ENCODE results near the gene FGF11. TPM values are rescaled to one million over a fixed set of nuclear protein-coding genes. Genes with fewer than 3 reads are reported as not detected.

FGF11 gene
- total RNA-seq, result 1 to 10 TPM in 2 of 4 donors, under 1 TPM in 1, not detected in 1; 0.88 to 1.3 (median 1.2) TPM

DNA sequence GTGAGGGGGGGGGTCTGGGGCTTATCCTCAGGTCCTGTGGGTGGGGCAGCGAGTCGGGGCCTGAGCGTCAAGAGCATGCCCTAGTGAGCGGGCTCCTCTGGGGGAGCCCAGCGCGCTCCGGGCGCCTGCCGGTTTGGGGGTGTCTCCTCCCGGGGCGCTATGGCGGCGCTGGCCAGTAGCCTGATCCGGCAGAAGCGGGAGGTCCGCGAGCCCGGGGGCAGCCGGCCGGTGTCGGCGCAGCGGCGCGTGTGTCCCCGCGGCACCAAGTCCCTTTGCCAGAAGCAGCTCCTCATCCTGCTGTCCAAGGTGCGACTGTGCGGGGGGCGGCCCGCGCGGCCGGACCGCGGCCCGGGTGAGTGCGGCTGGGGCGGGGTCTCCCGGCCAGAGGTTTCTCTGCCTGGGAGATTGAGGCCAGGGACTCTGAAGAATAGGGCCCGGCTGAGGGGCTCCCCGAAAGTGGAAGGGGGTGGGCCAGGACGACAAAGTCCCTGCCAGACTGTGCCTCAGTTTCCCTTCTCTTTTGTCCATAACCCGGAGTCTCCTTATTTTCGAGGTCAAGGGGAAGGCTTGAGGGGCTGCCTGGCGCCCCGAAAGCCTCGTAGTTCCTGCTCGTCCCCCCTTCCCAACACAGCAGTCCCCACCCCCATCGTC lies at the start of gene FGF11:
Gene FGF11 (plus strand): TSS at position 51 of the 651 bp plus-strand sequence. CDS start 109 bp downstream, at position 160.
- TF ChIP-seq CTCF (IDR thresholded peaks at IDR 0.05; ENCODE audit: low read depth), result no peak

DNA sequence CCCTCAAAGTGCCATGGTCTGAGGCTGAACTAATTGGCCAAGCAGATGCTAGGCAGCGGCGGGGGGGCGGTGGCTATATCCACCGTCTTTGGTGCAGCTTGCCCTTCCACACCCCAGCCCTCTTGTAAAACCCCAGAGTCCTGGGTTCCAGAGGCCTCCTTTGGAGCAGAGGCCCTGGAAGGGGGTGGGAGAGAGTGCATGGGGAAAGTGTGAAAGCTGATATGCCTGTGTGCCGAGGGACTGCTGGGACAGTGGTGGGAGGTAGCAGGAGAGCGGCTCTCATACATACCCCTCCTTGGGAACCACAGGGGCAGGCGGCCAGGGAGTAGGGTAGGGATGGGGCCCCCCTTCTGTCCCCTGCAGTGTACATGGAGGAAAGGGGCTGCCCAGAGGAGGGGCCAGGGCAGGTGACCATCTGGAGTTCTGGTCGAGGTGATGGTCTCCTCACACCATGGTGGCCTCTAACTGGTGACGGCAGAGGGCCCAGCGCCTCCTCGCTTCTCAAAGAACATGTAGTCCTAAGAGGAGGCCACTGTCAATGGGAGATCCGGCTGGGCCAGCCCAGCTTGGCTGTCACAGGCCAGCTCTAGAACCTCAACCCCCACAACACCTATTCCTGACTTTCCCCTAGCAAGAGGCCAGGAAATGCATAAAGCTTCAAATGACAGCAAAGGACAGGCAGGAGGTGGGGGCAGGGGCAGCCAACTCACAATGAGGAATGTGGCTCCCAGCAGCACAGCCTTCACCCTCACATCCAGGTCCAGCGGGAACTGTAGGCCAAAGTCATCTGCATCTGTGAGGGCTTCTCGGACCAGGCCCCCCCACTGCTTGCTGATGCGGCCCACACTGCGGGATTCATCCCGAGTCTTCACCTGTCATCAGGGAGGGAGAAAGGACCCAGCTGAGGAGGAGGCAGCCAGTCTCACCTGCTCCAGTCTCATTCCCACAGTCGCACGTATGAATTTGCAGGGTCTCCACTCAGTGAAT lies 49.1 kb upstream of the FGF11 start:
- TF ChIP-seq CTCF (IDR thresholded peaks at IDR 0.05; ENCODE audit: low read depth), result no peak

GRCh38 chr17:7391307-7391706 lies 48.0 kb upstream of the FGF11 start:
- TF ChIP-seq CTCF (IDR thresholded peaks at IDR 0.05; ENCODE audit: low read depth), result no peak

GRCh38 chr17:7392696-7393612 lies 46.4 kb upstream of the FGF11 start:
- TF ChIP-seq CTCF (IDR thresholded peaks at IDR 0.05; ENCODE audit: low read depth), result no peak

- no peak for TF ChIP-seq CTCF (IDR thresholded peaks at IDR 0.05; ENCODE audit: low read depth)
Observed at GRCh38 chr17:7393613-7394451, 45.5 kb upstream of the FGF11 start.

DNA sequence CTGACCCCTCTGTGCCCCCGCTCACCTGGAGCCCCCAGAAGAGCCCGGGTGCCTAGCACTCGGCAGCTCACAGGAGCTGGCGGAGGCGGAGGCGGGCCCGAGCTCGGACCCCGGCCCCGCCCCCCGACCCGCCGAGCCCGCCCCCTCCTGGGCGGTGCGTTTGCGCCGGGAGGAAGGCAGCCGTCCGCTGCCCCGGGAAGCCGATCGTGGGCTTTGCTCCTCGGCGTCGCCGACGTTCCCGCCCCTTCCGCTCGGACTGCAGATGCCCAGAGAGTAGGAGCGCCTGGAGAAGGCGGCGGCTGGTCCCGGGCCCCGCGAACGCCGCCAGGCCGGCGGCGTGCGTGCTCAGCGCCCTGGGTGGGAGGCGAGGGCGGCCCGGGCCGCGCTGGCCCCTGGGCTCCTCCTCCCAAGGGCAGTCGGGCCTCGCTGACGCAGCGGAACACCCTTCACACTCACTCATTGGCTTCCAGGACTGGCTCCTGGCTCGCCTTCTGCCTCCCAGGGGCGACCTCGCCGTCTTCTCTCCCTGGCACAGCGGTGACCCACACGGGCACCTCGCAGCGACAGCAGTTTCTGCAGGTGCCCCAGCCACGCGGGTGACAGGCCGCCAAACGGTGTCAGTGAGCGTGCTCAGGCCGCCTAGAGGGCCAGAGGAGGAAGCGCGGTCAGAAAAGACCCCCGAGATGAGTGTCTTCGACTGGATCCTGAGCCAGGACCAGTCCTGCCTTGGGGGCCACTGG lies 44.7 kb upstream of the FGF11 start, which contains the start of gene PLSCR3:
Gene PLSCR3 (minus strand): TSS at position 74 of the 740 bp plus-strand sequence. CDS start 415 bp downstream, outside the sequence.
- TF ChIP-seq CTCF (IDR thresholded peaks at IDR 0.05; ENCODE audit: low read depth), result no peak
